H1 (cell line): ENCODE measurements around the gene DCANP1. TPM values are rescaled to one million over a fixed set of nuclear protein-coding genes. Genes with fewer than 3 reads are reported as not detected.

Experiments
- CTCF ChIA-PET: fragments of 300-600 bp; sonication (Branson Sonifier 250); formaldehyde crosslinking; loops from one replicate; lab custom pipeline; 2021; ENCODE audit not compliant: partially characterized antibody; lab: Charles Lee
- POLR2A ChIA-PET: fragments of 300-600 bp; sonication (Branson Sonifier 250); formaldehyde crosslinking; loops from one replicate; lab custom pipeline; 2021; ENCODE audit warnings: inconsistent platforms; ENCODE audit not compliant: partially characterized antibody; lab: Charles Lee
- DNase-seq, 2 experiments: peaks; one replicate each; pipeline versions ENCODE4 v3.0.0 to v3.0.0-alpha.2; 2010 to 2022; ENCODE audit warnings: low spot score in 2 of 2, low read depth in 1 of 2, mixed read lengths in 1 of 2
- FAIRE-seq: peaks from 2 replicates; lab custom pipeline; 2011; peaks lifted over from hg19 to GRCh38; lab: Jason Lieb, UNC
- H2AFZ ChIP-seq: 2 replicates; pipeline ENCODE4 v1.8.1; 2012; ENCODE audit warnings: low read length, inconsistent platforms
- H2AK5ac ChIP-seq: 2 replicates; pipeline ENCODE4 v1.6.1; 2013; ENCODE audit warnings: low read depth, low read length
- H2BK120ac ChIP-seq: replicated peaks from 2 replicates; pipeline ENCODE3; 2013; ENCODE audit warnings: low read depth, low read length, inconsistent platforms
- H2BK12ac ChIP-seq: 2 replicates; pipeline ENCODE4 v1.6.1; 2013; ENCODE audit warnings: low read depth, low read length
- H2BK15ac ChIP-seq: 2 replicates; pipeline ENCODE4 v1.6.1; 2013; ENCODE audit warnings: low read length
- H2BK20ac ChIP-seq: 2 replicates; pipeline ENCODE4 v1.6.1; 2013; ENCODE audit warnings: low read length
- H2BK5ac ChIP-seq: 2 replicates; pipeline ENCODE4 v1.6.1; 2013; ENCODE audit warnings: low read depth, low read length
- H3K14ac ChIP-seq: 2 replicates; pipeline ENCODE4 v1.6.1; 2013; ENCODE audit warnings: inconsistent platforms; ENCODE audit not compliant: insufficient read length
- H3K18ac ChIP-seq: 2 replicates; pipeline ENCODE4 v1.6.1; 2013; ENCODE audit warnings: low read length; ENCODE audit errors: extremely low read depth
- H3K23ac ChIP-seq: 2 replicates; pipeline ENCODE4 v1.6.1; 2013; ENCODE audit warnings: inconsistent platforms; ENCODE audit not compliant: insufficient read length
- H3K23me2 ChIP-seq: 2 replicates; pipeline ENCODE4 v1.6.1; 2013; ENCODE audit warnings: low read depth, low read length
- H3K27ac ChIP-seq: 2 replicates; pipeline ENCODE4 v1.6.1; 2011; ENCODE audit warnings: low read depth, low read length, inconsistent platforms
- H3K27me3 ChIP-seq, 4 experiments: replicated peaks in 1 of 4; 1 replicate in 1 of 4; 2 replicates in 3 of 4; pipeline versions ENCODE4 v1.6.1 to v1.8.1; 2011 to 2013; ENCODE audit warnings: low read length in 3 of 4, mild to moderate bottlenecking in 3 of 4, inconsistent platforms in 2 of 4, mixed read lengths in 2 of 4, moderate library complexity in 1 of 4; ENCODE audit not compliant: control insufficient read depth in 3 of 4, insufficient read depth in 3 of 4; ENCODE audit errors: extremely low read depth in 1 of 4
- H3K36me3 ChIP-seq, 4 experiments: 2 replicates each; pipeline versions ENCODE4 v1.6.1 to v1.8.1; 2011 to 2013; ENCODE audit warnings: mild to moderate bottlenecking in 4 of 4, low read length in 3 of 4, moderate library complexity in 2 of 4, control low read depth in 1 of 4, inconsistent platforms in 1 of 4; ENCODE audit not compliant: insufficient read depth in 4 of 4, control insufficient read depth in 2 of 4
- H3K4ac ChIP-seq: replicated peaks from 2 replicates; pipeline ENCODE3; 2013; ENCODE audit warnings: low read length, low read depth, mixed read lengths, inconsistent platforms; ENCODE audit not compliant: insufficient read length
- H3K4me1 ChIP-seq, 4 experiments: replicated peaks in 1 of 4; 1 replicate in 1 of 4; 2 replicates in 3 of 4; pipeline versions ENCODE4 v1.6.1 to v1.8.1; 2011 to 2013; ENCODE audit warnings: low read length in 3 of 4, inconsistent platforms in 2 of 4, mixed read lengths in 1 of 4; ENCODE audit not compliant: insufficient read depth in 4 of 4, control insufficient read depth in 3 of 4
- H3K4me2 ChIP-seq, 2 experiments: 2 replicates each; pipeline versions ENCODE4 v1.6.1 to v1.8.1; 2011 to 2013; ENCODE audit warnings: low read depth in 2 of 2, low read length in 2 of 2, control low read depth in 1 of 2, inconsistent platforms in 1 of 2, mild to moderate bottlenecking in 1 of 2; ENCODE audit not compliant: insufficient read depth in 1 of 2
- H3K4me3 ChIP-seq, 4 experiments: fragments of 200-600, 300-600 bp in 1 of 4; sonication (generic), shearing (Covaris generic), sonication (Bioruptor Twin) in 1 of 4; 2 replicates each; pipeline versions ENCODE4 v1.5.1 to v1.8.1; 2011 to 2016; ENCODE audit warnings: low read length in 4 of 4, low read depth in 3 of 4, control low read depth in 2 of 4, inconsistent platforms in 2 of 4, mild to moderate bottlenecking in 2 of 4, mixed read lengths in 1 of 4, moderate library complexity in 1 of 4; ENCODE audit not compliant: insufficient read depth in 2 of 4; ENCODE audit errors: extremely low read depth in 1 of 4
- H3K56ac ChIP-seq: replicated peaks from 2 replicates; pipeline ENCODE3; 2013; ENCODE audit warnings: low read depth, mild to moderate bottlenecking, mixed read lengths, low read length, inconsistent platforms; ENCODE audit not compliant: insufficient read length
- H3K79me1 ChIP-seq: 2 replicates; pipeline ENCODE4 v1.6.1; 2013; ENCODE audit warnings: low read depth, low read length, control low read depth
- H3K79me2 ChIP-seq, 2 experiments: 2 replicates each; pipeline versions ENCODE4 v1.6.1 to v1.8.1; 2012 to 2013; ENCODE audit warnings: low read length in 2 of 2, mild to moderate bottlenecking in 2 of 2, inconsistent platforms in 1 of 2; ENCODE audit not compliant: insufficient read depth in 2 of 2, control insufficient read depth in 1 of 2
- H3K9ac ChIP-seq, 4 experiments: replicated peaks in 1 of 4; 1 replicate in 1 of 4; 2 replicates in 3 of 4; pipeline versions ENCODE4 v1.6.1 to v1.8.1; 2011 to 2013; ENCODE audit warnings: low read depth in 3 of 4, low read length in 3 of 4, control low read depth in 2 of 4, mild to moderate bottlenecking in 2 of 4, moderate library complexity in 2 of 4, inconsistent platforms in 1 of 4; ENCODE audit errors: extremely low read depth in 1 of 4
- H3K9me3 ChIP-seq, 2 experiments: 2 replicates each; pipeline versions ENCODE4 v1.6.1 to v1.8.1; 2012 to 2013; ENCODE audit warnings: mild to moderate bottlenecking in 2 of 2, moderate library complexity in 2 of 2, control low read depth in 1 of 2, inconsistent platforms in 1 of 2, low read depth in 1 of 2, low read length in 1 of 2, mixed read lengths in 1 of 2; ENCODE audit not compliant: insufficient read depth in 2 of 2
- H4K20me1 ChIP-seq, 2 experiments: replicated peaks in 1 of 2; 2 replicates each; pipeline versions ENCODE3 to v1.8.1; 2011 to 2013; ENCODE audit warnings: inconsistent platforms in 2 of 2, low read length in 2 of 2, mild to moderate bottlenecking in 1 of 2; ENCODE audit not compliant: insufficient read depth in 2 of 2, control insufficient read depth in 1 of 2
- H4K5ac ChIP-seq: 2 replicates; pipeline ENCODE4 v1.6.1; 2013; ENCODE audit warnings: low read length, low read depth, mixed read lengths, inconsistent platforms; ENCODE audit not compliant: insufficient read length
- H4K8ac ChIP-seq: 2 replicates; pipeline ENCODE4 v1.8.0; 2013; ENCODE audit warnings: mild to moderate bottlenecking, moderate library complexity, low read length, inconsistent platforms; ENCODE audit not compliant: insufficient read depth; ENCODE audit errors: extremely low read depth
- H4K91ac ChIP-seq: replicated peaks from 2 replicates; pipeline ENCODE3; 2013; ENCODE audit warnings: low read length, mixed read lengths, inconsistent platforms; ENCODE audit not compliant: insufficient read length
- CEBPB ChIP-seq: IDR thresholded peaks from 2 replicates; pipeline ENCODE4 v1.6.1; 2012; ENCODE audit warnings: low read depth, low read length
- CHD1 ChIP-seq: IDR thresholded peaks from 2 replicates; pipeline ENCODE4 v1.6.1; 2012; ENCODE audit warnings: low read depth, low read length, improper control_type of control experiment
- EP300 ChIP-seq, 2 experiments: IDR thresholded peaks; 1 replicate in 1 of 2; 2 replicates in 1 of 2; pipeline ENCODE4 v1.6.1; 2011 to 2012; ENCODE audit warnings: low read depth in 2 of 2, low read length in 2 of 2, mild to moderate bottlenecking in 2 of 2, borderline replicate concordance in 1 of 2, inconsistent platforms in 1 of 2, moderate library complexity in 1 of 2
- HDAC6 ChIP-seq: IDR thresholded peaks from one replicate; pipeline ENCODE4 v1.7.1; 2012; ENCODE audit warnings: low read depth, mild to moderate bottlenecking, inconsistent platforms, low read length, moderate library complexity
- POLR2AphosphoS5 ChIP-seq: IDR thresholded peaks from 2 replicates; pipeline ENCODE4 v1.6.1; 2011; ENCODE audit warnings: low read depth, low read length
- RAD21 ChIP-seq, 2 experiments: IDR thresholded peaks in 1 of 2; conservative IDR thresholded peaks in 1 of 2; 2 replicates each; pipeline ENCODE4 v1.6.1; 2011; ENCODE audit warnings: low read depth in 2 of 2, low read length in 2 of 2, improper control_type of control experiment in 1 of 2, inconsistent platforms in 1 of 2, mild to moderate bottlenecking in 1 of 2, moderate library complexity in 1 of 2
- RNF2 ChIP-seq: fragments of 200-900, 300-1000 bp; sonication (generic); IDR thresholded peaks from 2 replicates; pipeline ENCODE4 v1.7.1; 2016; ENCODE audit warnings: borderline replicate concordance, low read depth, mild to moderate bottlenecking, antibody characterized with exemption, low read length; ENCODE audit not compliant: poor library complexity, severe bottlenecking; ENCODE audit errors: missing control alignments
- SIX5 ChIP-seq: IDR thresholded peaks from 2 replicates; pipeline ENCODE4 v1.6.1; 2011; ENCODE audit warnings: mild to moderate bottlenecking, low read depth, low read length
- SRF ChIP-seq: IDR thresholded peaks from 2 replicates; pipeline ENCODE4 v1.6.1; 2011; ENCODE audit warnings: mild to moderate bottlenecking, low read depth, low read length, moderate library complexity
- WGBS, 2 experiments: shearing (Covaris generic) in 1 of 2; methylation state at CpG; one replicate each; pipeline versions ENCODE4 v1.1.6 to v1.1.7; 2013 to 2015; ENCODE audit warnings: low lambda C conversion rate in 2 of 2, mixed read lengths in 2 of 2, inconsistent platforms in 1 of 2, low coverage in 1 of 2, missing lambda C conversion rate in 1 of 2; ENCODE audit not compliant: insufficient replicate concordance in 2 of 2, insufficient coverage in 1 of 2, insufficient read length in 1 of 2; ENCODE audit errors: extremely low coverage in 1 of 2, missing lambda C conversion rate in 1 of 2; 5-methylcytosine and 5-hydroxymethylcytosine counted together
- polyA plus RNA-seq, 7 experiments: library from polyadenylated mRNA; depleted of rRNA in 3 of 7; stranded (reverse) in 5 of 7; unstranded in 2 of 7; fragments of >200 nt in 5 of 7; fragments of 200-250 nt in 2 of 7; gene quantifications; 1 replicate in 5 of 7; 2 replicates in 1 of 7; 4 replicates in 1 of 7; pipeline versions ENCODE4 v1.2.1 to v1.2.3, GENCODE V29; 2011 to 2013; ENCODE audit warnings: missing spikeins in 2 of 7, mixed read lengths in 2 of 7
- total RNA-seq: library from RNA; stranded (reverse); fragmentation: NEBNext Ultra II Directional; extraction: Animal tissue kit (Norgen Biotek cat#: 25700); gene quantifications from 2 replicates; pipeline ENCODE4 v1.2.1, GENCODE V29; 2021
- TF ChIP-seq, protein P1 (sequence below): IDR thresholded peaks from 2 replicates; pipeline ENCODE4 v1.6.1; 2012; ENCODE audit warnings: low read length, inconsistent platforms

Gene DCANP1
- total and polyA plus RNA-seq, 2 of the 8 experiments (the other 6 are each of a cell fraction or from before 2014, with no cell fraction given), result not detected

DNA sequence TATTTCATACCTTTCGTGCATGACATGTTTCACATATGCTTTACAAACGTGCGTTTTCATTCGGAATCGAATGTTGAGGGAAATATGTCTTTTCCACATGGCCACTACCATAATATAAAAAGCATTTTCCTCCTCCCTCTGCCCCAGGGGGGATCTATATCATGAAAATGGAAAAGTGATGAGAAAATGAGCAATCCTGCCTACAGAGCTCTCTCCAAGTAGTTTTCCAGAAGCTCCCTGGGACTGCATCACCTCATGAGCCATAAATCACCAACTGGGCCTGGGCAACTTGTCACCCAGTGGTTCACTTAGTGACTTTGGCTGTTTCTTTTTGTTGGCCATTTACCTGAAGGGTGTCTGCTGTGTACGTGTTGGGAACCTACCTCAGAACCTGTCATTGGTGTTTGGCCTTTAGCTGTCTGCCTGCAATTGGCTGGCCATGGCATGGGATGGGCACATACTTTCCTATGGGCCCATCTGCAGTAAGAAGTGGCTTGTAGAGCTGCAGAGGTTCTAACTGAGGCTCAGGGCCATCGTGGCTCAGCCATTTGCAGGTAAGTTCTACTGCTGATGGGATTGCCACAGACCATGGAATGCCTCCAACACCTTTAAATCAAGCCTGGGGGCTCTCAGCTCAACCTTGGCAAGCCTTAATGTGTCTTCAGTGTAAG is 14.5 kb upstream of the DCANP1 start:
- Histone ChIP-seq H3K18ac (no peak overlapping the region), H4K91ac (no peak overlapping the region), H3K27me3 (peaks cover 25 to 53% (median 40%) of the 10 kb centered on the region in 4 experiments), H4K20me1 (peaks cover 3 to 6% of the 10 kb centered on the region in 2 experiments), H2BK20ac (no peak overlapping the region), H3K23ac (no peak overlapping the region), H3K9me3 (no peaks in the 10 kb centered on the region), H3K79me2 (no peaks in the 10 kb centered on the region), H2BK12ac (no peak overlapping the region), H2BK15ac (no peak overlapping the region), H3K27ac (no peak overlapping the region), H3K4me1 (peaks cover 0 to 8% (median 4%) of the 10 kb centered on the region in 4 experiments; a peak in 5 of 7 replicates), H2AK5ac (no peak overlapping the region), H3K23me2 (peaks cover 2% of the 10 kb centered on the region; the same call in 1 of the 2 replicates), H4K8ac (no peak overlapping the region), H3K4me3 (no peak overlapping the region), H3K9ac (no peak overlapping the region), H3K4me2 (no peak overlapping the region), H3K79me1 (no peaks in the 10 kb centered on the region), H4K5ac (no peak overlapping the region), H2BK120ac (no peak overlapping the region), H3K36me3 (no peaks in the 10 kb centered on the region), H3K56ac (no peak overlapping the region), H2AFZ (no peak overlapping the region), H3K14ac (no peak overlapping the region), H3K4ac (no peak overlapping the region), H2BK5ac (no peak overlapping the region)
- DNase-seq, result no peak
- 89% methylated on average over 7 of the region's 7 CpGs; no CpG with 5 or more reads in 1 of the 2 experiments for WGBS, 2 experiments
- no peak for FAIRE-seq
- CTCF ChIA-PET, result interaction anchor here (0.8 to 21.6 kb wide), 27 partner anchors 15 to 413 kb away, joined by 3 to 778 read pairs (median 5); partner anchors contain the start of genes DCANP1 and TIFAB
- POLR2A ChIA-PET, result no interaction called here
- TF ChIP-seq CEBPB, result no peak
- no peak for TF ChIP-seq POLR2AphosphoS5
- TF ChIP-seq HDAC6, result no peak
- TF ChIP-seq CHD1, result no peak
- TF ChIP-seq, protein P1, sequence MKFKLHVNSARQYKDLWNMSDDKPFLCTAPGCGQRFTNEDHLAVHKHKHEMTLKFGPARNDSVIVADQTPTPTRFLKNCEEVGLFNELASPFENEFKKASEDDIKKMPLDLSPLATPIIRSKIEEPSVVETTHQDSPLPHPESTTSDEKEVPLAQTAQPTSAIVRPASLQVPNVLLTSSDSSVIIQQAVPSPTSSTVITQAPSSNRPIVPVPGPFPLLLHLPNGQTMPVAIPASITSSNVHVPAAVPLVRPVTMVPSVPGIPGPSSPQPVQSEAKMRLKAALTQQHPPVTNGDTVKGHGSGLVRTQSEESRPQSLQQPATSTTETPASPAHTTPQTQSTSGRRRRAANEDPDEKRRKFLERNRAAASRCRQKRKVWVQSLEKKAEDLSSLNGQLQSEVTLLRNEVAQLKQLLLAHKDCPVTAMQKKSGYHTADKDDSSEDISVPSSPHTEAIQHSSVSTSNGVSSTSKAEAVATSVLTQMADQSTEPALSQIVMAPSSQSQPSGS, result no peak
- TF ChIP-seq EP300 (IDR thresholded peaks at IDR 0.05; ENCODE audit: borderline replicate concordance in 1 of 2, low read depth in 2 of 2, low read length in 2 of 2), result no peak
- TF ChIP-seq RNF2, result no peak
- TF ChIP-seq SRF, result no peak
- TF ChIP-seq SIX5, result no peak
- no peak for TF ChIP-seq RAD21 (IDR thresholded peaks at IDR 0.05 in 1 of 2, conservative IDR thresholded peaks at IDR 0.05 in 1 of 2; ENCODE audit: low read depth in 2 of 2, low read length in 2 of 2)
